WTC11 (cell line): ENCODE measurements around the gene RAC3. TPM values are rescaled to one million over a fixed set of nuclear protein-coding genes. Genes with fewer than 3 reads are reported as not detected.
A peak's percentile ranks its signal among the peaks of the same experiment; 100 is the strongest.

ENCODE experiments used
- ATAC-seq: fragments of 200-7000 bp; cut with Tn5 transposase; 2 replicates; pipeline ENCODE4 v1.10.0; 2021; ENCODE audit warnings: mild to moderate bottlenecking, moderate library complexity
- CTCF ChIA-PET: fragments of 300-600 bp; sonication (Branson Sonifier 250); formaldehyde crosslinking; loops from one replicate; lab custom pipeline; 2021; ENCODE audit warnings: antibody characterized with exemption; lab: Charles Lee
- POLR2A ChIA-PET: fragments of 350-600 bp; sonication (Branson Sonifier 250); formaldehyde crosslinking; loops from one replicate; lab custom pipeline; 2021; ENCODE audit warnings: antibody characterized with exemption; lab: Charles Lee
- DNase-seq: peaks from one replicate; pipeline ENCODE4 v3.0.0; 2021; ENCODE audit warnings: low spot score
- H3K27ac Mint-ChIP-seq: 2 replicates; pipeline ENCODE4 v1.8.0; 2021; ENCODE audit warnings: mixed read lengths
- H3K27me3 Mint-ChIP-seq: 2 replicates; pipeline ENCODE4 v1.8.0; 2021; ENCODE audit warnings: low read depth, mild to moderate bottlenecking, moderate library complexity, mixed read lengths
- H3K36me3 Mint-ChIP-seq: 2 replicates; pipeline ENCODE4 v1.8.0; 2021; ENCODE audit warnings: mixed read lengths
- H3K4me1 Mint-ChIP-seq: 2 replicates; pipeline ENCODE4 v1.8.0; 2022; ENCODE audit warnings: mixed read lengths
- H3K4me3 Mint-ChIP-seq: 2 replicates; pipeline ENCODE4 v1.8.0; 2021; ENCODE audit warnings: mild to moderate bottlenecking, moderate library complexity, mixed read lengths
- H3K9me3 Mint-ChIP-seq: 2 replicates; pipeline ENCODE4 v1.8.0; 2021; ENCODE audit warnings: mixed read lengths
- ATF1 ChIP-seq: sonication (generic); formaldehyde crosslinking; IDR thresholded peaks from 2 replicates; pipeline ENCODE4 v1.8.1; 2023; ENCODE audit warnings: mild to moderate bottlenecking, moderate library complexity, missing genetic modification reagents
- ATF2 ChIP-seq: sonication (generic); formaldehyde crosslinking; IDR thresholded peaks from 2 replicates; pipeline ENCODE4 v1.8.1; 2022; ENCODE audit warnings: low read depth, missing genetic modification reagents, borderline replicate concordance
- CREM ChIP-seq: sonication (generic); formaldehyde crosslinking; IDR thresholded peaks from 2 replicates; pipeline ENCODE4 v1.8.1; 2022; ENCODE audit warnings: mild to moderate bottlenecking, missing genetic modification reagents, moderate library complexity
- E2F5 ChIP-seq: sonication (generic); formaldehyde crosslinking; IDR thresholded peaks from 2 replicates; pipeline ENCODE4 v1.8.1; 2022; ENCODE audit warnings: mild to moderate bottlenecking, moderate library complexity, missing genetic modification reagents
- ETV6 ChIP-seq: sonication (generic); formaldehyde crosslinking; IDR thresholded peaks from 2 replicates; pipeline ENCODE4 v1.8.1; 2022; ENCODE audit warnings: mild to moderate bottlenecking, missing genetic modification reagents
- FOXP1 ChIP-seq: sonication (generic); formaldehyde crosslinking; IDR thresholded peaks from 2 replicates; pipeline ENCODE4 v1.8.0; 2022; ENCODE audit warnings: missing genetic modification reagents, mild to moderate bottlenecking, moderate library complexity, borderline replicate concordance
- GABPB1 ChIP-seq: sonication (generic); formaldehyde crosslinking; IDR thresholded peaks from 2 replicates; pipeline ENCODE4 v1.8.1; 2023; ENCODE audit warnings: mild to moderate bottlenecking, missing genetic modification reagents
- MYBL2 ChIP-seq: sonication (generic); formaldehyde crosslinking; IDR thresholded peaks from 2 replicates; pipeline ENCODE4 v1.8.1; 2023; ENCODE audit warnings: mild to moderate bottlenecking, moderate library complexity, missing genetic modification reagents
- NFYB ChIP-seq: sonication (generic); formaldehyde crosslinking; conservative IDR thresholded peaks from 2 replicates; pipeline ENCODE4 v1.8.0; 2022; ENCODE audit warnings: low read depth, missing genetic modification reagents
- NR2C2 ChIP-seq: sonication (generic); formaldehyde crosslinking; IDR thresholded peaks from 2 replicates; pipeline ENCODE4 v1.8.0; 2022; ENCODE audit warnings: mild to moderate bottlenecking, missing genetic modification reagents
- SP1 ChIP-seq: sonication (generic); formaldehyde crosslinking; conservative IDR thresholded peaks from 2 replicates; pipeline ENCODE4 v1.8.1; 2022; ENCODE audit warnings: missing genetic modification reagents
- TEAD4 ChIP-seq: sonication (generic); formaldehyde crosslinking; IDR thresholded peaks from 2 replicates; pipeline ENCODE4 v1.8.0; 2022; ENCODE audit warnings: mild to moderate bottlenecking, missing genetic modification reagents
- TP53 ChIP-seq: sonication (generic); formaldehyde crosslinking; IDR thresholded peaks from 2 replicates; pipeline ENCODE4 v1.8.1; 2023; ENCODE audit warnings: mild to moderate bottlenecking, missing genetic modification reagents
- total RNA-seq: library from RNA; stranded (reverse); gene quantifications from 3 replicates; pipeline ENCODE4 v1.2.3, GENCODE V29; 2021
- TF ChIP-seq, protein P1 (sequence below): sonication (generic); formaldehyde crosslinking; IDR thresholded peaks from 2 replicates; pipeline ENCODE4 v1.8.1; 2023; ENCODE audit warnings: mild to moderate bottlenecking, moderate library complexity, missing genetic modification reagents
- TF ChIP-seq, protein P2 (sequence below): fragments of 250-450 bp; sonication (Bioruptor Pico); IDR thresholded peaks from 2 replicates; pipeline ENCODE4 v1.9.0; 2021; ENCODE audit warnings: mild to moderate bottlenecking
- TF ChIP-seq, protein P3 (sequence below): sonication (generic); formaldehyde crosslinking; IDR thresholded peaks from 2 replicates; pipeline ENCODE4 v1.8.0; 2023; ENCODE audit warnings: missing genetic modification reagents, mild to moderate bottlenecking, borderline replicate concordance
- TF ChIP-seq, protein P4 (sequence below): sonication (generic); formaldehyde crosslinking; IDR thresholded peaks from 2 replicates; pipeline ENCODE4 v1.8.0; 2023; ENCODE audit warnings: mild to moderate bottlenecking, missing genetic modification reagents

Gene RAC3
- total RNA-seq, 1 experiment from 2014 or later: 163 TPM

DNA sequence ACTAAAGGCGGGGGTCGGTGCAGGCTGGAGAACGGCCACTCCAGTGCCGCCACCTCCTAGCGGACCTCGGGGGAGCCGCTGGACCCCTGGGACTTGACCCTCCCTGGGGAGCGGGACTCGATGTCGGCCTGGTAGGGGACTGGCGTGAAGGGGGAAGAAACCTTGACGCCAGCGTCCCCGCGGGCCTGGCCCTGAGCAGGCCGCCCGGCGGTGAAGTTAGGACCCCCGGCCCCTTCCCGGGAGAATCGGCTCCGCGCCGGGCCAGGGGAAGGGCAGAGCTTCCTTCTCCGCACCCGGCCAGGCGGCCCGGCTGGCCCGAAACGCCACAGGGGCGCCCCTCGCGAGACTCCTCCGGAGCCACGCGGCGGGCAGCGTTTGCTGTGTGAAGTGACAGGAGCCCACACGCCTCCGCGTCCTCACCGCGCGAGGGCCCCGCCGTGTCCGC is 33.7 kb downstream of the RAC3 start:
- H3K36me3 Mint-ChIP-seq: peaks cover under 1% of the 10 kb centered on the region; the same call in 1 of the 2 replicates
- DNase-seq: no peak
- ChIA-PET POLR2A (no interaction called here), CTCF (interaction anchor here (1.4 to 3.4 kb wide), 3 partner anchors 28 to 89 kb away, joined by 5 to 9 read pairs (median 7); partner anchors contain the start of gene DCXR)
- peaks cover under 1% of the 10 kb centered on the region; the same call in 1 of the 2 replicates for H3K27me3 Mint-ChIP-seq
- 0 out of 2 replicates have a peak, but pooled peaks cover 2% of the 10 kb centered on the region for H3K4me1 Mint-ChIP-seq
- H3K9me3 Mint-ChIP-seq: no peaks in the 10 kb centered on the region
- TF ChIP-seq ATF2 (CRISPR knock-in tag) (no peak), MYBL2 (CRISPR knock-in tag) (no peak), E2F5 (CRISPR knock-in tag) (0 out of 2 replicates have a peak, but pooled peaks have one; percentile 9), CREM (0 out of 2 replicates have a peak, but pooled peaks have one; percentile 6), TP53 (CRISPR knock-in tag) (no peak), FOXP1 (no peak)
- TF ChIP-seq, protein P1, sequence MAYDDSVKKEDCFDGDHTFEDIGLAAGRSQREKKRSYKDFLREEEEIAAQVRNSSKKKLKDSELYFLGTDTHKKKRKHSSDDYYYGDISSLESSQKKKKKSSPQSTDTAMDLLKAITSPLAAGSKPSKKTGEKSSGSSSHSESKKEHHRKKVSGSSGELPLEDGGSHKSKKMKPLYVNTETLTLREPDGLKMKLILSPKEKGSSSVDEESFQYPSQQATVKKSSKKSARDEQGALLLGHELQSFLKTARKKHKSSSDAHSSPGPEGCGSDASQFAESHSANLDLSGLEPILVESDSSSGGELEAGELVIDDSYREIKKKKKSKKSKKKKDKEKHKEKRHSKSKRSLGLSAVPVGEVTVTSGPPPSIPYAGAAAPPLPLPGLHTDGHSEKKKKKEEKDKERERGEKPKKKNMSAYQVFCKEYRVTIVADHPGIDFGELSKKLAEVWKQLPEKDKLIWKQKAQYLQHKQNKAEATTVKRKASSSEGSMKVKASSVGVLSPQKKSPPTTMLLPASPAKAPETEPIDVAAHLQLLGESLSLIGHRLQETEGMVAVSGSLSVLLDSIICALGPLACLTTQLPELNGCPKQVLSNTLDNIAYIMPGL (CRISPR knock-in tag): 0 out of 2 replicates have a peak, but pooled peaks have one; percentile 11
- TF ChIP-seq, protein P2, sequence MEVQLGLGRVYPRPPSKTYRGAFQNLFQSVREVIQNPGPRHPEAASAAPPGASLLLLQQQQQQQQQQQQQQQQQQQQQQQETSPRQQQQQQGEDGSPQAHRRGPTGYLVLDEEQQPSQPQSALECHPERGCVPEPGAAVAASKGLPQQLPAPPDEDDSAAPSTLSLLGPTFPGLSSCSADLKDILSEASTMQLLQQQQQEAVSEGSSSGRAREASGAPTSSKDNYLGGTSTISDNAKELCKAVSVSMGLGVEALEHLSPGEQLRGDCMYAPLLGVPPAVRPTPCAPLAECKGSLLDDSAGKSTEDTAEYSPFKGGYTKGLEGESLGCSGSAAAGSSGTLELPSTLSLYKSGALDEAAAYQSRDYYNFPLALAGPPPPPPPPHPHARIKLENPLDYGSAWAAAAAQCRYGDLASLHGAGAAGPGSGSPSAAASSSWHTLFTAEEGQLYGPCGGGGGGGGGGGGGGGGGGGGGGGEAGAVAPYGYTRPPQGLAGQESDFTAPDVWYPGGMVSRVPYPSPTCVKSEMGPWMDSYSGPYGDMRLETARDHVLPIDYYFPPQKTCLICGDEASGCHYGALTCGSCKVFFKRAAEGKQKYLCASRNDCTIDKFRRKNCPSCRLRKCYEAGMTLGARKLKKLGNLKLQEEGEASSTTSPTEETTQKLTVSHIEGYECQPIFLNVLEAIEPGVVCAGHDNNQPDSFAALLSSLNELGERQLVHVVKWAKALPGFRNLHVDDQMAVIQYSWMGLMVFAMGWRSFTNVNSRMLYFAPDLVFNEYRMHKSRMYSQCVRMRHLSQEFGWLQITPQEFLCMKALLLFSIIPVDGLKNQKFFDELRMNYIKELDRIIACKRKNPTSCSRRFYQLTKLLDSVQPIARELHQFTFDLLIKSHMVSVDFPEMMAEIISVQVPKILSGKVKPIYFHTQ (CRISPR knock-in tag): no peak
- H3K4me3 Mint-ChIP-seq: peak overlapping the region; percentile 67
- H3K27ac Mint-ChIP-seq: no peak overlapping the region
- ATAC-seq: peak; percentile 8; the same call in 1 of the 2 replicates

DNA sequence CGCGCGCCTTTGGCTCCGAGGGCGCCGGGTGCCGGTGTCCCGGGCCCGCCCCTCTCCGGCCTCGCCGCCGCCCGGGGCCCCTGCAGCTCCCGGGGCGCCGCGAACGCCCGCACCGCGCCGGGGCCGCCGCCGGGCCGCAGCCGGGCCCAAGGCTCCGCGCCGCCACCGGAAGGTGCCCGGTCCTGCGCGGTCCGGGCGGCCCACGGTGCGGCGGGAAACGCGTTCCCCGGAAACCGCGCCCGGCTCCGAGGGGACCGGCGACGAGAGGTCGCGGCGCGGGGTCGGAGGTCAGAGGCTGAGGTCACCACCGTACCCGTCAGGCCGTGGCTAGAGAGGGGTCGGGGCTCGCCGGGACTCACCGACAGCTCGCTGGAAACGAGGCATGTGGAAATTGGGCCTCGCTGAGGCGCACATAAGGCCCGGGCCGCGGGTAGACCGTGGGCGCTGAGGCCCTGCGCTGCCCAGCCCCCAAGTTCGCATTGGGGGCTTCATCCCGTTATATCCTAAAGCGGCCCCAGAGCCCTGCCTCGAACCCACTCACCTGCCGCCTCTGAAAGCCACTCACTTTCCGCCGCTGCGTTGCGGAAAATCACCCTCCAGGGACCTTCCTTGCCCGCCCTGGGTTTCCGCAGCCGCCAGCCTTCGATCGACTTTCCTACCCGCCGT is 34.3 kb downstream of the RAC3 start, which contains the start of gene DUS1L:
Gene DUS1L (minus strand): TSS at position 167 of the 666 bp plus-strand sequence. CDS start 745 bp downstream, outside the sequence.
- no peaks in the 10 kb centered on the region for H3K9me3 Mint-ChIP-seq
- H3K27ac Mint-ChIP-seq: no peak within 1 kb of the TSS
- CTCF ChIA-PET: interaction anchor here (1.0 to 3.4 kb wide), 4 partner anchors 11 to 88 kb away, joined by 3 to 9 read pairs (median 6); no protein-coding TSS in a partner anchor
- POLR2A ChIA-PET: no interaction called here
- peaks cover 2% of the 10 kb centered on the region; the same call in 1 of the 2 replicates for H3K27me3 Mint-ChIP-seq
- ATAC-seq (peak; percentile 78), DNase-seq (peak; percentile 60)
- H3K36me3 Mint-ChIP-seq: no peaks in the 10 kb centered on the region
- 0 out of 2 replicates have a peak, but pooled peaks cover 2% of the 10 kb centered on the region for H3K4me1 Mint-ChIP-seq
- H3K4me3 Mint-ChIP-seq: peak within 1 kb of the TSS; percentile 74
- TF ChIP-seq, protein P3, sequence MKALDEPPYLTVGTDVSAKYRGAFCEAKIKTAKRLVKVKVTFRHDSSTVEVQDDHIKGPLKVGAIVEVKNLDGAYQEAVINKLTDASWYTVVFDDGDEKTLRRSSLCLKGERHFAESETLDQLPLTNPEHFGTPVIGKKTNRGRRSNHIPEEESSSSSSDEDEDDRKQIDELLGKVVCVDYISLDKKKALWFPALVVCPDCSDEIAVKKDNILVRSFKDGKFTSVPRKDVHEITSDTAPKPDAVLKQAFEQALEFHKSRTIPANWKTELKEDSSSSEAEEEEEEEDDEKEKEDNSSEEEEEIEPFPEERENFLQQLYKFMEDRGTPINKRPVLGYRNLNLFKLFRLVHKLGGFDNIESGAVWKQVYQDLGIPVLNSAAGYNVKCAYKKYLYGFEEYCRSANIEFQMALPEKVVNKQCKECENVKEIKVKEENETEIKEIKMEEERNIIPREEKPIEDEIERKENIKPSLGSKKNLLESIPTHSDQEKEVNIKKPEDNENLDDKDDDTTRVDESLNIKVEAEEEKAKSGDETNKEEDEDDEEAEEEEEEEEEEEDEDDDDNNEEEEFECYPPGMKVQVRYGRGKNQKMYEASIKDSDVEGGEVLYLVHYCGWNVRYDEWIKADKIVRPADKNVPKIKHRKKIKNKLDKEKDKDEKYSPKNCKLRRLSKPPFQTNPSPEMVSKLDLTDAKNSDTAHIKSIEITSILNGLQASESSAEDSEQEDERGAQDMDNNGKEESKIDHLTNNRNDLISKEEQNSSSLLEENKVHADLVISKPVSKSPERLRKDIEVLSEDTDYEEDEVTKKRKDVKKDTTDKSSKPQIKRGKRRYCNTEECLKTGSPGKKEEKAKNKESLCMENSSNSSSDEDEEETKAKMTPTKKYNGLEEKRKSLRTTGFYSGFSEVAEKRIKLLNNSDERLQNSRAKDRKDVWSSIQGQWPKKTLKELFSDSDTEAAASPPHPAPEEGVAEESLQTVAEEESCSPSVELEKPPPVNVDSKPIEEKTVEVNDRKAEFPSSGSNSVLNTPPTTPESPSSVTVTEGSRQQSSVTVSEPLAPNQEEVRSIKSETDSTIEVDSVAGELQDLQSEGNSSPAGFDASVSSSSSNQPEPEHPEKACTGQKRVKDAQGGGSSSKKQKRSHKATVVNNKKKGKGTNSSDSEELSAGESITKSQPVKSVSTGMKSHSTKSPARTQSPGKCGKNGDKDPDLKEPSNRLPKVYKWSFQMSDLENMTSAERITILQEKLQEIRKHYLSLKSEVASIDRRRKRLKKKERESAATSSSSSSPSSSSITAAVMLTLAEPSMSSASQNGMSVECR (CRISPR knock-in tag): no peak
- TF ChIP-seq ATF1: no peak
- TF ChIP-seq ETV6: peak; percentile 56; the same call in 1 of the 2 replicates
- peak; percentile 88 for TF ChIP-seq SP1
- TF ChIP-seq NFYB: peak; percentile 25; the same call in 1 of the 2 replicates
- TF ChIP-seq, protein P4, sequence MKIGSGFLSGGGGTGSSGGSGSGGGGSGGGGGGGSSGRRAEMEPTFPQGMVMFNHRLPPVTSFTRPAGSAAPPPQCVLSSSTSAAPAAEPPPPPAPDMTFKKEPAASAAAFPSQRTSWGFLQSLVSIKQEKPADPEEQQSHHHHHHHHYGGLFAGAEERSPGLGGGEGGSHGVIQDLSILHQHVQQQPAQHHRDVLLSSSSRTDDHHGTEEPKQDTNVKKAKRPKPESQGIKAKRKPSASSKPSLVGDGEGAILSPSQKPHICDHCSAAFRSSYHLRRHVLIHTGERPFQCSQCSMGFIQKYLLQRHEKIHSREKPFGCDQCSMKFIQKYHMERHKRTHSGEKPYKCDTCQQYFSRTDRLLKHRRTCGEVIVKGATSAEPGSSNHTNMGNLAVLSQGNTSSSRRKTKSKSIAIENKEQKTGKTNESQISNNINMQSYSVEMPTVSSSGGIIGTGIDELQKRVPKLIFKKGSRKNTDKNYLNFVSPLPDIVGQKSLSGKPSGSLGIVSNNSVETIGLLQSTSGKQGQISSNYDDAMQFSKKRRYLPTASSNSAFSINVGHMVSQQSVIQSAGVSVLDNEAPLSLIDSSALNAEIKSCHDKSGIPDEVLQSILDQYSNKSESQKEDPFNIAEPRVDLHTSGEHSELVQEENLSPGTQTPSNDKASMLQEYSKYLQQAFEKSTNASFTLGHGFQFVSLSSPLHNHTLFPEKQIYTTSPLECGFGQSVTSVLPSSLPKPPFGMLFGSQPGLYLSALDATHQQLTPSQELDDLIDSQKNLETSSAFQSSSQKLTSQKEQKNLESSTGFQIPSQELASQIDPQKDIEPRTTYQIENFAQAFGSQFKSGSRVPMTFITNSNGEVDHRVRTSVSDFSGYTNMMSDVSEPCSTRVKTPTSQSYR (CRISPR knock-in tag): 0 out of 2 replicates have a peak, but pooled peaks have one; percentile 23
- TF ChIP-seq GABPB1 (CRISPR knock-in tag): peak; percentile 90
- peak; percentile 98 for TF ChIP-seq NR2C2 (CRISPR knock-in tag)
- TF ChIP-seq TEAD4 (CRISPR knock-in tag): no peak
- peak; percentile 56; the same call in 1 of the 2 replicates for TF ChIP-seq CREM
- TF ChIP-seq MYBL2 (CRISPR knock-in tag): peak; percentile 60; the same call in 1 of the 2 replicates
- peak; percentile 68; the same call in 1 of the 2 replicates for TF ChIP-seq TP53 (CRISPR knock-in tag)
